Measurements from ENCODE around the gene TREH.

The TREH gene

GRCh38 chr11:118659953-118660680 is 19.3 kb downstream of the TREH start:
- no peaks in the 10 kb centered on the region for H3K36me3 ChIP-seq
- no peak overlapping the region for H3K4me3 ChIP-seq (ENCODE audit: low read depth in 1 of 2, low read length in 1 of 2)
- peaks cover 15% of the 10 kb centered on the region for H3K27me3 ChIP-seq
- H3K9me3 ChIP-seq = no peaks in the 10 kb centered on the region
- no peak for TF ChIP-seq CTCF (IDR thresholded peaks at IDR 0.05)
- no peaks in the 10 kb centered on the region for H3K4me1 ChIP-seq (ENCODE audit: control insufficient read depth in 1 of 2, insufficient read depth in 1 of 2, low read depth in 1 of 2, low read length in 1 of 2)
- H3K27ac ChIP-seq = no peak overlapping the region

GRCh38 chr11:118659314-118659952 is 20.0 kb downstream of the TREH start:
- H3K4me1 ChIP-seq (ENCODE audit: control insufficient read depth in 1 of 2, insufficient read depth in 1 of 2, low read depth in 1 of 2, low read length in 1 of 2) = no peaks in the 10 kb centered on the region
- no peaks in the 10 kb centered on the region for H3K9me3 ChIP-seq
- peak; percentile 32 for TF ChIP-seq CTCF (IDR thresholded peaks at IDR 0.05)
- H3K4me3 ChIP-seq (ENCODE audit: low read depth in 1 of 2, low read length in 1 of 2) = no peak overlapping the region
- no peak overlapping the region for H3K27ac ChIP-seq
- peaks cover 15% of the 10 kb centered on the region for H3K27me3 ChIP-seq
- no peaks in the 10 kb centered on the region for H3K36me3 ChIP-seq

GRCh38 chr11:118658429-118659313 is 20.8 kb downstream of the TREH start:
- no peaks in the 10 kb centered on the region for H3K36me3 ChIP-seq
- H3K9me3 ChIP-seq = no peaks in the 10 kb centered on the region
- no peak overlapping the region for H3K27ac ChIP-seq
- peaks cover 15% of the 10 kb centered on the region for H3K27me3 ChIP-seq
- no peak for TF ChIP-seq CTCF (IDR thresholded peaks at IDR 0.05)
- H3K4me1 ChIP-seq (ENCODE audit: control insufficient read depth in 1 of 2, insufficient read depth in 1 of 2, low read depth in 1 of 2, low read length in 1 of 2) = no peaks in the 10 kb centered on the region
- H3K4me3 ChIP-seq (ENCODE audit: low read depth in 1 of 2, low read length in 1 of 2) = no peak overlapping the region

GRCh38 chr11:118657709-118658428 is 21.6 kb downstream of the TREH start:
- H3K9me3 ChIP-seq = no peaks in the 10 kb centered on the region
- no peak overlapping the region for H3K4me3 ChIP-seq (ENCODE audit: low read depth in 1 of 2, low read length in 1 of 2)
- H3K4me1 ChIP-seq (ENCODE audit: control insufficient read depth in 1 of 2, insufficient read depth in 1 of 2, low read depth in 1 of 2, low read length in 1 of 2) = no peaks in the 10 kb centered on the region
- no peaks in the 10 kb centered on the region for H3K36me3 ChIP-seq
- H3K27me3 ChIP-seq = peaks cover 15% of the 10 kb centered on the region
- no peak overlapping the region for H3K27ac ChIP-seq
- TF ChIP-seq CTCF (IDR thresholded peaks at IDR 0.05) = no peak

- no peak for TF ChIP-seq CTCF (IDR thresholded peaks at IDR 0.05)
- Histone ChIP-seq H3K27me3 (peaks cover 15% of the 10 kb centered on the region), H3K27ac (no peak overlapping the region), H3K36me3 (no peaks in the 10 kb centered on the region), H3K9me3 (no peaks in the 10 kb centered on the region), H3K4me1 (ENCODE audit: control insufficient read depth in 1 of 2, insufficient read depth in 1 of 2, low read depth in 1 of 2, low read length in 1 of 2) (no peaks in the 10 kb centered on the region), H3K4me3 (ENCODE audit: low read depth in 1 of 2, low read length in 1 of 2) (no peak overlapping the region)
These were observed 22.2 kb downstream of the TREH start for GRCh38 chr11:118657238-118657637.

Measured in neutrophil (primary cell).